ACC112 (cell line): ENCODE data around the gene SLC66A2.
"Not testable (repeated sequence)": the region's sequence is repeated elsewhere in the genome, so short reads cannot be mapped to it uniquely, and the experiment has no call there.

Experiments used
- H2AFZ ChIP-seq: fragments of 200-600 bp; sonication (generic); one replicate; pipeline ENCODE4 v1.6.0; 2017; ENCODE audit warnings: antibody characterized with exemption, low read length; ENCODE audit not compliant: unreplicated experiment
- H3K27ac ChIP-seq: fragments of 200-600 bp; sonication (generic); 2 replicates; pipeline ENCODE4 v1.5.1; 2014; ENCODE audit warnings: low read depth, mild to moderate bottlenecking, antibody characterized with exemption, low read length, moderate library complexity
- H3K27me3 ChIP-seq: fragments of 200-600 bp; sonication (generic); 2 replicates; pipeline ENCODE4 v1.6.1; 2014; ENCODE audit warnings: mild to moderate bottlenecking, antibody characterized with exemption, low read length, moderate library complexity, mixed read lengths; ENCODE audit not compliant: insufficient read depth
- H3K36me3 ChIP-seq: fragments of 200-600 bp; sonication (generic); 2 replicates; pipeline ENCODE4 v1.6.1; 2016; ENCODE audit warnings: mild to moderate bottlenecking, antibody characterized with exemption, low read length, moderate library complexity, mixed read lengths; ENCODE audit not compliant: insufficient read depth
- H3K4me1 ChIP-seq: fragments of 200-600 bp; sonication (generic); one replicate; pipeline ENCODE4 v1.6.1; 2016; ENCODE audit warnings: low read length, mixed read lengths; ENCODE audit not compliant: insufficient read depth, unreplicated experiment, control insufficient read depth
- H3K4me3 ChIP-seq: fragments of 200-600 bp; sonication (generic); 2 replicates; pipeline ENCODE4 v1.5.1; 2014; ENCODE audit warnings: mild to moderate bottlenecking, low read depth, low read length
- H3K79me2 ChIP-seq: fragments of 200-600 bp; sonication (generic); one replicate; pipeline ENCODE4 v1.6.0; 2016; ENCODE audit warnings: low read length; ENCODE audit not compliant: control insufficient read depth, unreplicated experiment, insufficient read depth

Gene SLC66A2

DNA sequence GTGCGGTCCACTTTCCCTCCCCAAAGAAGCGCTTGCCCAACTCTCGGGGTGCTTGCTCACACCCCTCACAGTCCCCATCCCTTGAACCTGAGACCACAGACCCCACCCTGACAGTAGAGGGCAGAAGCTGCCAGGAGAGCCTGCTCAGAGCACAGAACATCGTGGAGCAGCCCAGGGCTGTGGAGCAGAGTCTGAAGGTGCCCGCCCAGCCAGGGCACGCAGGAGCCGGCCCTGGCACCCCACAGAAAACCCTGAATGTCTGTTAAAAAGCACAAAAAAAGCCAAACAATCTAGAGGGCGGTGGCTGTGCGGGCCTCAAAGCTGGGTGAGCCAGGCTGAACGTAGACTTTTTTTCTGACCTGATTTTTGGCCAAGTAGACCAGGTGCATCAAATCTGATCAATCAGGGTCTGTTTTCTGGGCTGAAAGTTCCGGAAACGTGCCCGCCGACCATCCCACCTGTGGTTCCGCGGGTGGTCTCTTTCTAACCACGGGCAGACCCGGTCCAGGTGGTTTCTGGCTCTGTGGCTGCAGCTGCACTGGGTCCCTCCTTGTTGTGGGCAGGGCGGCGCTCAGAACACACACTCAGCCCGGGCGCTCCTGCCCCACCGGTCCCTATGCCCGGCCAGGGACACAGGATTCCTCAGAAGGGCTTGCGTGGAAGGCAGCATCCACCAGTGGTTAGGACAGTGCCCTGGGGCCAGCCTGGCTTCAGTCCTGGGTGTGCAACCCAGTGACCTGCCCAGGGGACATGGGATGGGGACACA lies 66.3 kb downstream of the SLC66A2 start:
- no peaks in the 10 kb centered on the region for H3K4me1 ChIP-seq
- no peak overlapping the region for H3K27ac ChIP-seq
- H3K79me2 ChIP-seq, result no peaks in the 10 kb centered on the region
- no peaks in the 10 kb centered on the region for H3K36me3 ChIP-seq
- no peak overlapping the region for H2AFZ ChIP-seq
- H3K27me3 ChIP-seq, result no peaks in the 10 kb centered on the region
- no peak overlapping the region for H3K4me3 ChIP-seq

GRCh38 chr18:79884294-79884962 lies 67.0 kb downstream of the SLC66A2 start:
- no peaks in the 10 kb centered on the region for H3K27me3 ChIP-seq
- no peaks in the 10 kb centered on the region for H3K36me3 ChIP-seq
- H3K4me3 ChIP-seq, result no peak overlapping the region
- no peak overlapping the region for H3K27ac ChIP-seq
- H2AFZ ChIP-seq, result no peak overlapping the region
- H3K79me2 ChIP-seq, result no peaks in the 10 kb centered on the region
- H3K4me1 ChIP-seq, result no peaks in the 10 kb centered on the region

DNA sequence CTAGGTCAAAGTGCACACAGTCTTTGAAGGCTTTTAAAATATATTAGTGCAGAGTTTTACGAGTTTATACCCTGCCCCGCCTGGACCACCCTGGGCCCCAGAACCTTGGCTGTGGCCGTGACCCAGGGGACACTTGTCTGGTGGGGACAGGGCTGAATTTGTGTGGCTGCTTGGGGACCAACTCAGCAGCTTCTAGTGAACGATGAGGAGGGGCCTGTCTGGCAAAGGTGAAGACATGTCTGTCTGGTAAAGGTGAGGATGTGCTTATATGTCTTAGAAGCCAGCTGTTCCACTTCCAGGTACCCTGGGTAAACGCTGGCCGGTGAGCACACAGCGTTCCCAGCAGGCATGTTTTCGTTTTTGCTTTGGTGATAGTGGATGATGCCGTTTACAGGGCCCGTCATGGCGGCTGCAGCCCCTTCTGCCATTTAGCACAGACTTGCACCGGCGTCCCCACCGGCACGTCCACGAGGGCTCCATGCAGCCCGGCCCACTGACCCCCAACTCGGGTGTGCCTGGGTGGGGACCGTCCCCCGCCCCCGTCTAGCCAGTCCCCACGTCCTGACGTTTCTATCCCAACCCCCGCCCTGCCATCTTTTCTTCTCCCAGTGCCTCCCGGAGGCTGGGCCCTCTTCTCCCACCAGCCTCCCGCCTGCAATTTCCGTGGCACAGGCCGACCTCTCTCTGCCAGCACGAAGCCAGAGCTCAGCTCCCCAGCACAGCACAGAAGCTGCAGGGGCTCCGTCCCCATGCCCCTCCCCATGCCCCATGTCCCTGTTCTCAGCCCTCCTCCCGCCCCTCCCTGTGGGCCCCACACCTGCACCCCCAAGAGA lies 67.8 kb downstream of the SLC66A2 start:
- Histone ChIP-seq H3K79me2 (no peaks in the 10 kb centered on the region), H3K27me3 (no peaks in the 10 kb centered on the region), H3K4me3 (no peak overlapping the region), H3K36me3 (no peaks in the 10 kb centered on the region), H2AFZ (no peak overlapping the region), H3K27ac (no peak overlapping the region), H3K4me1 (no peaks in the 10 kb centered on the region)

- no peak overlapping the region for H3K27ac ChIP-seq
- no peaks in the 10 kb centered on the region for H3K36me3 ChIP-seq
- no peaks in the 10 kb centered on the region for H3K79me2 ChIP-seq
- H2AFZ ChIP-seq, result no peak overlapping the region
- no peak overlapping the region for H3K4me3 ChIP-seq
- H3K4me1 ChIP-seq, result no peaks in the 10 kb centered on the region
- H3K27me3 ChIP-seq, result no peaks in the 10 kb centered on the region
Observed at GRCh38 chr18:79882522-79883241, 68.8 kb downstream of the SLC66A2 start.

DNA sequence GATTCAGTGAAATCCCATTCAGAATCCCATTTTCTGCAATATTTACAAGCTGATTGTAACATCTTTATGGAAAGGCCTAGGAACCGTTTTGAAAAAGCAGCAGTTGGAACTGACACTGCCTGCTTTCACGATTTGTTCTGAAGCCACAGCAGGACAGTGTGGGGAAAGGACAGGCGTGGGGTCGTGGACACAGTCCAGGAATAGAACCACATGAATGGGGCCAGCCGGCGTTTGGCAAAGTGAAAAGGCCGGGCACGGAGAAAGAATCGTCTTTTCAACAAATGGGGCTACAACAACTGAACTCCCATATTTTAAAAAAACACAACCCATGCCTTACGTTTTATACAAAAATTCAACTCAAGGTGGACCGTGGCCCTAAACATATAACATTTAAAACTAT lies 69.8 kb downstream of the SLC66A2 start:
- no peak overlapping the region for H3K4me3 ChIP-seq
- no peak overlapping the region for H3K27ac ChIP-seq
- no peaks in the 10 kb centered on the region for H3K4me1 ChIP-seq
- H3K79me2 ChIP-seq, result no peaks in the 10 kb centered on the region
- no peaks in the 10 kb centered on the region for H3K36me3 ChIP-seq
- 0 out of 2 replicates have a peak, but pooled peaks cover 7% of the 10 kb centered on the region for H3K27me3 ChIP-seq
- no peak overlapping the region for H2AFZ ChIP-seq

DNA sequence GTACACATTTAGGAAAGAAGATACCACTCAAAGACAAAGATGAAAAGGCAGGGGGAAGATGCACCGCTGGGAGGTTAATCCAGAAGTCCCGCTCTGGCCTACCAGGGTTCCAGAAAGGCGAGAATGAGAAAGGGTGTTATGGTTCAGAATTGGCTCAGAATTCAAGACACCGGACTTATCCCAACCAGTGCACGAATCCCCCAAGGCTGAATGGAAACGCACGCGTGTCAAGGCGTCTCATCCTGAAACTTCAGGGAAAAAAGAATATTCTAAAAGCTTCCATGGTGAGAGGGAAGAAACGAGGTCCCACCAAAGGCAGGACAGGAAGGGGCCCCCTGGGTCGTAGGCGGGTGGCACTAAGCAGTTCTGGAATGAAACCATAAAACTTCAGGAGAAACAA lies 71.9 kb downstream of the SLC66A2 start:
- H3K4me3 ChIP-seq, result no peak overlapping the region
- no peak overlapping the region for H2AFZ ChIP-seq
- H3K4me1 ChIP-seq, result no peaks in the 10 kb centered on the region
- peaks cover 11% of the 10 kb centered on the region; the same call in 1 of the 2 replicates for H3K27me3 ChIP-seq
- no peaks in the 10 kb centered on the region for H3K36me3 ChIP-seq
- no peaks in the 10 kb centered on the region for H3K79me2 ChIP-seq
- H3K27ac ChIP-seq, result no peak overlapping the region

- H3K27ac ChIP-seq, result no peak overlapping the region
- no peaks in the 10 kb centered on the region for H3K4me1 ChIP-seq
- H3K4me3 ChIP-seq, result no peak overlapping the region
- H2AFZ ChIP-seq, result no peak overlapping the region
- H3K79me2 ChIP-seq, result no peaks in the 10 kb centered on the region
- H3K36me3 ChIP-seq, result no peaks in the 10 kb centered on the region
- H3K27me3 ChIP-seq, result peaks cover 17% of the 10 kb centered on the region
Observed at GRCh38 chr18:79878741-79879378, 72.6 kb downstream of the SLC66A2 start.

DNA sequence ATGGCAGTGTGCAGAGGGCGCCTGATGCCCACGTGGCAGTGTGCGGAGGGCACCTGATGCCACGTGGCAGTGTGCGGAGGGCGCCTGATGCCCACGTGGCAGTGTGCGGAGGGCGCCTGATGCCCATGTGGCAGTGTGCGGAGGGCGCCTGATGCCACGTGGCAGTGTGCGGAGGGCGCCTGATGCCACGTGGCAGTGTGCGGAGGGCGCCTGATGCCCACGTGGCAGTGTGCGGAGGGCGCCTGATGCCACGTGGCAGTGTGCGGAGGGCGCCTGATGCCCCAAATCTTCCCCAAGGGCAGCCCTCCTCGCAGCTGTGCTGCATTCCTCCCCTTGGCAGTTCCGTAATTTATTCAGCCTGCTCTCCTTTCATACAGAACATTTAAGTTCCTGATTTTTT lies 73.2 kb downstream of the SLC66A2 start:
- H2AFZ ChIP-seq, H3K4me1 ChIP-seq, H3K27ac ChIP-seq, H3K4me3 ChIP-seq, H3K36me3 ChIP-seq, H3K79me2 ChIP-seq: not testable (repeated sequence)
- peaks cover 22% of the 10 kb centered on the region for H3K27me3 ChIP-seq

DNA sequence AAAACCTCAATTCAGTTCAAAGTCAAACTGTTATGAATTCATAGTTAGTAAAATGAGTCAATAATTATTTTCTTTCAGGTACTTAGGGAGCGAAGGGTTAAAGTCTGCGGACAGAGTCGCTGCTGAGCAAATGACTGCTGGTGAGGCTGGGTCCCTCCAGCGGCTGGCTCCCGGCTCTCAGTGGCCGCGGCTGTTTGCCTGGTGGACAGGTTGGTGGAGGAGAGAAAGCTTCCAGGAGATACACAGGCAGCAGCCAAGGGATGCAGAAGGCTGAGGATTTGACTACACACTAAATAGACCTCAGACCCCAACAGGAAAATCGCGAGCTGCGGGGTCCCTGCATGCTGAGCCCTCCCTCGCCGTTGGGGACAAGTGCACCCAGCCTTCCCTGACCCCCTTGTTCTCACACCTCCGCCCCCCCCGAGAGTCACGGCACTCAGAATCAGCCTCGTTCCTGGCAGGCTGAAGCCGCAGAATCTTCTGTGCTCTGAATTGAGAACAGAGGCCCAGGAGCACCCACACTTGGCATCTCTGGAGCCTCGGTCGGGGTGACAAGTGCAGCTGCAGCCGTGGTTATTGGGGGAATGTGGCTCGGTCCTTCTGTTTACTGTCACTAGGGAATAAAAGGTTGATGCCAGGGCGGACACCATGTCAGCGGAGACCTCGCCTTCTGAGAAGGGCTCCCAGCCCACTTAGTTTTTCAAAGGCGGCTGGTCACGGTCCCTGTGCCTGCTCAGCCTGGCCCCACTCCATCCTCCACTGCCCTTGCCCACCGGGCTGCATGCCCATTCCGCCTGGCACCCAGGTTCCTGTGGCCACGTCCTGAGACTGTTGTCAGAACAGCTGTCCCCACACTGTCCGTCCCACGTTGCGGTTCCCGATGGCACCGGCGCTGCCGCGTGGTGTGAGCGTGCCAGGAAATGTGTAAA lies 74.0 kb downstream of the SLC66A2 start:
- no peak overlapping the region for H3K4me3 ChIP-seq
- no peaks in the 10 kb centered on the region for H3K36me3 ChIP-seq
- no peak overlapping the region for H3K27ac ChIP-seq
- H2AFZ ChIP-seq, result no peak overlapping the region
- H3K4me1 ChIP-seq, result no peaks in the 10 kb centered on the region
- peaks cover 22% of the 10 kb centered on the region for H3K27me3 ChIP-seq
- H3K79me2 ChIP-seq, result no peaks in the 10 kb centered on the region
